Activated CD4-positive, alpha-beta T cell treated with anti-CD3 and anti-CD28 coated beads for 24 hours (primary cell): Measurements from ENCODE around the gene TRIM2.

Experiments
- DNase-seq, 2 donors: peaks; one replicate each; pipeline ENCODE4 v3.0.0-alpha.2; 2020; ENCODE audit warnings: low read depth in 2 of 2

The TRIM2 gene

DNA sequence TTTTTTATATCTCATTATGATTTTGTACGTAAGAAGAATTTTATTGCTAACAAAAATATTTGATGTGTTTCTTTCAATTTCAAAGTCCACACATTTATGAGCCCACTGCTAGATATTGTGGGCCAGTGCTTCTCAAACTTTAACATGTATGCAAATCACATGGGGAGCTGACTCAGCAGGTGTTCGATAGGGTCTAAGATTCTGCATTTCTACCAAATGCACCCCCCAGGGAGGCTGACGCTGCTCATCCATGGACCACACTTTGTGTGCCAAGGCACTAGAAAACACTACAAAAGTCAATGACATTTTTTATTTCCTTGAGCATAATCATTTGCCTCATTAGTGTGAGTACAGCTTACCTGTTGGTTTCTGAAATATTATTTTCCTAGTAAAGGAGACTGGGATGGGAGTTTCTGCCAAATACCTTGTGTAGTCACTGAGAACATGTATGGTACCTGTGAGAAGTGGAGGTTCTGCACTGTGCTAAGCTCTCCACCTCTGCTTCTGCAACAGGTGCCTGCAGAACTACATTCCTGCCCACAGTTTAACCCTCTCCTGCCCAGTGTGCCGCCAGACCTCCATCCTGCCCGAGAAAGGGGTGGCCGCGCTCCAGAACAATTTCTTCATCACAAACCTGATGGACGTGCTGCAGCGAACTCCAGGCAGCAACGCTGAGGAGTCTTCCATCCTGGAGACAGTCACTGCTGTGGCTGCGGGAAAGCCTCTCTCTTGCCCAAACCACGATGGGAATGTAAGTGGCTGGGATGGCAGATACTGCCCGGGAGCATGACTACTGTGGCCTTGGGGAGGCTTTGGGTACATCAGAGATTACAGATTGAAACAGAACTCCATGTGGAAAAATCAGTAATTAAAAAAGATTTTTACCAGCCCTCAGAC, 71.4 kb downstream of the TRIM2 start:
- no peak for DNase-seq

DNA sequence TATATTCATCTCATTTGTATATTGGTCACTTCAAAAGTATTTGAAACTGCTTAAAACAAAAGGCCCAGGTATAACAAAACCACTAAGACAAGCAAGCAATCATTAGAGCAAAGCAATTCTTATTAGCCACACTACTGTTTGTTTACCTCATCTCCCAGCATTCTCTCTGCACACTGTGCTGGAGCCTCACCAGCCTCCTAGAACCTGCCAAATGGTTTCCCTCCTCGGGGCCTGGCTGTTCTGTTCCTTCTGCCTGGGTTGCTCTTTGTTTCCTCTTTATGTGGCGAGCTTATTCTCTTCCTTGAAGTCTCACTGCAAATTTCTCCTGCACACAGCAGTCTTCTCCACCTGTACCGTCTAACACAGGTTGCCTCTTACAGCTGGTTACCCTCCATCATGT, 72.7 kb downstream of the TRIM2 start:
- DNase-seq, result no peak

DNA sequence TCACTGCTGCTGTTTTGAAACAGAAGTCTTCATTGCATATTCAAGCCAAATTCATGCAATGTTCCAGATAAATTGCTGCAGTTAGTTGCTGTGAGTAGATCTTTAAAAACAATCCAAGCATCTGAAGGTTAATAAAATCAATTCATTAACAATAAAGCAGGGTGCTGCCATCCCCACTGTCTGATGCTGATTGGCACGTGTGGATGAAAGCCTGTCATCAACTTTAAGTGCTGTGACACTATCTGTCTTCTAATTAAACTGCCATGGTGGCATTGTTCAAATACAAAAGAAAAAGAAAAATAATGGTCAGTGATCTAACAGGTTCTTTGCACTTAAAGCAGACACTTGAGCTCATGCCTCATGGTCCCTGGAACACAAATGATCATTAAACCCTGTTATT, 77.2 kb downstream of the TRIM2 start:
- no peak for DNase-seq

DNA sequence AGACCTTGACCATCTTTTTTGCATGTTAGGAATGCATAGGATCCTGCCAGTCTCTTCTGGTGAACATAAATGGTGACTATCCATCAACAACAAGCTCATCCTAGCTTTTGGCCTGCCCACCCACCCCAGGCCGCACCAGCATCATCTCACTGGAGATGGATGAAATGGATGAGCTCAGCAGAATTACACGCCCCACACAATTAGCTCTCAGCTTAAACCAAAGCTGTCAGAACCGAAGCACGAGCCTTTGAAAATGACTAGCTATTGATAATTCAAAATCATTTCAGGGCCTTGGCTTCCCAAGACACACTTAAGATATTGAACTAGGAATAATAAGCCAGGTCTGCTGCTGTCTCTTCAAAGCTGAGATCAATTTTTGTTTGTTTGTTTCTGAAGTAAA, 77.8 kb downstream of the TRIM2 start:
- DNase-seq, result no peak

DNA sequence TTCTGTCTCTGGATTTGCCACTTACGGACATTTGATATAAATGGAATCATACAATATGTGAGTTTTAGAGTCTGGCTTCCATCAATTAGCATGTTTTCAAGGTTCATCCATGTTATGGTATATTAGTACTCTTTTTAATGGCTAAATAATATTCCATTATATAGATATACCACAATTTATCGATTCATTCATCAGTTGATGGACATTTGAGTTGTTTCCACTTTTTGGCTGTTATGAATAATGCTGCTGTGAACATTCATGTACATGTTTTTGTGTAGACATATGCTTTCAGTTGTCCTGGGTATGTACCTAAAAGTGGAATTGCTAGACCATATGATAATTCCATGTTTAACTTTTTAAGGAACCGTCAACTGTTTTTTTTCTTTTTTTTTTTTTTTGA, 79.0 kb downstream of the TRIM2 start:
- DNase-seq, result no peak

DNA sequence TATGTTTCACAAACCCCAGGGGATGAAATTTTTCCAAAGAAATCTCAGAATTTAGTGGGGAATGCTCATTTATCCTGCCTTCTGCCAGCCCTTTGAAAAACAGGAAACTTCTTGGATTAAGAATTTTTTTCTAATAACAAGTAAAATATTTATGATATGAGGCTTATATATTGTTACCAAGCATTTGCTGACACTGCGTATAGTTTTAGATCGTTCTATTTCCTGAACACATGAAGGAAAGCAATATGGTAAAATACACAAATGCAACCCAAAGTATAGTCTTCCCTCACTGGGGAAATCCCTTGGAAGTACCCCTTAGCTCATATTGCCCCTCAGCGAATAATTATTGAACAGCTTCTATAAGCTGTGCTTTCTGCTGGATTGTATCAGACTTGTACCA, 85.9 kb downstream of the TRIM2 start:
- no peak for DNase-seq

DNA sequence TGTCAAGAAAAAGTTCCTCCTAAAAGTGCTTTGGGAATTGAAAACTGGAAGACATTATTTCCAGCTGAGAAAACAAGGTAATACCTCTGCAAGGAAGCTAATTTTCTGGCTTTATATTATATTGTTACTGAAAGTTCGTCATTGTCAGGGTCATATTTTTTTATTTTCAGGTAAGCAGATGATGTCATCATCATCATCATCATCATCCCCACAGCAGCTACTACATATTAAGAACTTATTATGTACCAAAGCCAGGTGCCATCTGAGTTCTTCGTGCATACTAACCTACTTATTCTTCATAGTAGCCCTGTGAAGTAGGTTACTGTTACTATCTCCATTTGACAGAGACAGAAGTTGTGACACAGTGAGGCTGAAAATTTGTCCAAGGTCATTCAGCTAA, 87.3 kb downstream of the TRIM2 start:
- DNase-seq, result no peak

DNA sequence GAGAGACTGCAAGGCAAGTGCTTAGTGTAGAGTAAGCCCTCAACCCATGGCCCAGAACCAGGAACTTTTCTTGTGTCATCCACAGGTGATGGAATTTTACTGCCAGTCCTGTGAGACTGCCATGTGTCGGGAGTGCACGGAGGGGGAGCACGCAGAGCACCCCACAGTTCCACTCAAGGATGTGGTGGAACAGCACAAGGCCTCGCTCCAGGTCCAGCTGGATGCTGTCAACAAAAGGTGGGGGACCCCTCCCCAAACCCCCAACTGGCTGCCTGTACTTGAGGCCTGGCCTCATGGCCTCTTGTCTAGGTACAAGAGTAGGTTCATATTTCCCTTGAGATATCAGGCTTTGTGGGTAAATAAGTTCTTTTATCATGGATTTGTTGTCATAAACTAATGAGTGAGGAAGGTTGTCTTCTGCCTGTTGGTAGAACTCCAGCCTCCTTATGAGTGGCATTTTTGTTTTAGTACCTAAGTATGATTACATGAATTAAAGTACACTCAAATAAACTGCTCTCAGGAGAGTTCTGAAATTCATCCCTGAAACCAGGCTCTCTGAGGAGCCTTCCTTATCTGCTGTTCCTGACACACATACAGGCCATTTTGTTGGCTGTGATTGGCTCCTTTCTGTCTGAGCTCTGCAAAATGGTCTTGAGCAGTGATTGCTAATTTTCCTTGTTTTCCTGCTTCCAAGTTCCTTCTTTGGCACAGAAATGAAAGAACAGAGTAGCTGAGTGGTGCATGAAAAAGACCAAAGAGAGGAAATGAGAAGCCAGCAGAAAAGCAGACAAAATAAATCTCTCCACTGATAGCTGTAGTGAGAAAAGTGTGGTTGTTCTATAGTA, 88.9 kb downstream of the TRIM2 start:
- no peak for DNase-seq

DNA sequence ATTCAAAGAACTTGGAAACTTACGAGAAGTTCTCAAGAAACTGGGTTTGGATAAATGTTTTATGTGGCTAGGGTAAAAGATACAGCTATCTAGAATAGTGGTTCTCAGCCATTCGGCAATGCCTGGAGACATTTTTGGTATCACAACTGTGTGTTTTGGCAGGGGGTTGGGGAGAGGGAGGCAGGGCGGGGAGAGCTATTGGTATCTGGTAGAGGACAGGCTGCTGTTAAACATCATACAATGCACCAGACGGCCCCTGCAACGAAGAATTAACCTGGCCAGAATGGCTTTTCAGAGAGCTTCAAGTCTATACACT, 89.5 kb downstream of the TRIM2 start:
- DNase-seq, result no peak

DNA sequence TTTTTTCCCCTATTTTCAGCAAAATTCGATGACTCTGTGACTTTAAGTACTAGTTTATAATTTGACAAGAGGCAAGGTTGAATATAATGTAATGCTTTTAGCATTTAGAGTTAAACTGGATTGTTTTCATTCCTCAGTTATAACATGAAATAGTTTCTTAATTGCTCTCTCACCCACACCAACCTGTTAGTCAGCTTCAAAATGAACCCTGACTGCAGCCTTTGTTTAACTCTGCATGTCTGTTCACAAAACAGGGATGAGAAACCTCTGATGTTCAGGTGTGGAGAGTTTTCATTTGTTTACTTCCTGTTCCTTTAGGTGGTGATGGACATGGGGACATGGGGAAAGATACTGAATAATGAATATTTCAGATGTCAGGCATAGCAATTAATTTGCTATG, 90.4 kb downstream of the TRIM2 start:
- no peak for DNase-seq

DNA sequence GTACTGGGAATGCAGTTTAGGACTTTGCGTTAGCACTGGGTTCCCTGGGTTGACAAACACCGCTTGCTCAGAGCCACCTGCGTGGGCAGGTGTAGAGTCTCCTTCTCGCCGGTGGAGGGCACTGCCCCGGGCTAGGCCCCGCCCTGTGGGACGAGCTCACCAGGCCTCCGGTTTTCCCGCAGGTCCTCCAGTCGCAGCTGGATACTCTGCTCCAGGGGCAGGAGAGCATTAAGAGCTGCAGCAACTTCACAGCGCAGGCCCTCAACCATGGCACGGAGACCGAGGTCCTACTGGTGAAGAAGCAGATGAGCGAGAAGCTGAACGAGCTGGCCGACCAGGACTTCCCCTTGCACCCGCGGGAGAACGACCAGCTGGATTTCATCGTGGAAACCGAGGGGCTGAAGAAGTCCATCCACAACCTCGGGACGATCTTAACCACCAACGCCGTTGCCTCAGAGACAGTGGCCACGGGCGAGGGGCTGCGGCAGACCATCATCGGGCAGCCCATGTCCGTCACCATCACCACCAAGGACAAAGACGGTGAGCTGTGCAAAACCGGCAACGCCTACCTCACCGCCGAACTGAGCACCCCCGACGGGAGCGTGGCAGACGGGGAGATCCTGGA, 91.0 kb downstream of the TRIM2 start:
- DNase-seq, result no peak

DNA sequence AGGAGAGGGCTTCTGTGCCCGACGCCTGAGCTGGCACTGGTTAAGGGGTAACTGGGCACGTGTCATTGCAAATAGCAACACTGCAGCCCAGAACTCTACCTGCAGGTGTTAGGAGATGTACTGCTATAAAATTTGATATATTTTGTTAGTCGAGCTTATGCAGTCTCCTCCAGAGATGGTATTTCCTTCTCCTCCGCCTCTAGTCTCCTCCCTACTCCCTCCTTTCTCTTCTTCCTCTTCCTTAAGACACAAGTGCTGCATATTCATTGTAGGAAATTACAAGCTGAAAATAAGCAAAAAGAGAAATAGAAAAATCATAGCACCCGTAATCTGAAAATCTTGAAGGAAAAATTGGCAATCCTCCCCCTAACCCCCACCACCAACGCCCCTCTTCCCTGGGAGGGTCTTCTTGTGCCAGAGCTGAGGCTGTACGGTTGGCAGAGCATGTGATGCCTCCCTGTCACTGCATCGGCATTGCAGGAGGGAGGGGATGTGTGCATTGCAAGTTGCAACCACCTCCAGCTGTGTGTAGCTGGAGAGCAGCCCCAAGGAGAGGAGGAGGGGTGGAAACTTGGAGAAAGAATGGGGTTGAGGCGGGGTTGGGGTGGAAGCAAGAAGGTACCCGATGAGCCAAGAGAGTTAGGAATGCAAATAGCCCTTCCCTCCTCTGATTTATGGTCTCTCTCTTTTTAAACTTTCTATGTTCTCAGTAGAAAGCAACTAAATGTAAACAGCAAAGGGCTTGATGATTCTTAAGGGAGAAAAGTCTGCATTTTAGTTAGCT, 92.0 kb downstream of the TRIM2 start:
- no peak for DNase-seq

DNA sequence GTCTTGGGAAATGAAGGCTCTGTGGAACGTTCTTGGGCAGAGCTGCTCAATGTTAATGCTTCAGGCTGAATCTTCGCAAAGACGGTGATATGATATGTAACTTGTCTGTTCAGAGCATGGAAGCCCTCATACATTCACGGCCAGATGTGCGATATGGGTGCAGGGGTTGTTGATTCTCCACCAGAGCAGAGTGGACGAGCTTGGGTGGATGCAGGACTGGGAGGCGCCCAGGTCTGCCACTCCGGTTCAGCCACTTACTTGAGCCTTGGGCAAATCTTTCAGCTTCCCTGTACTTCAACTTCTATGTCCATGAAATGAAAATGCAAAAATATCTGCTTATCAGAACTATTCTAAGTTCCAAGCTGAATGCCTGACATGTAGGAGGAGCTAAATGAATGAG, 92.9 kb downstream of the TRIM2 start:
- no peak for DNase-seq

DNA sequence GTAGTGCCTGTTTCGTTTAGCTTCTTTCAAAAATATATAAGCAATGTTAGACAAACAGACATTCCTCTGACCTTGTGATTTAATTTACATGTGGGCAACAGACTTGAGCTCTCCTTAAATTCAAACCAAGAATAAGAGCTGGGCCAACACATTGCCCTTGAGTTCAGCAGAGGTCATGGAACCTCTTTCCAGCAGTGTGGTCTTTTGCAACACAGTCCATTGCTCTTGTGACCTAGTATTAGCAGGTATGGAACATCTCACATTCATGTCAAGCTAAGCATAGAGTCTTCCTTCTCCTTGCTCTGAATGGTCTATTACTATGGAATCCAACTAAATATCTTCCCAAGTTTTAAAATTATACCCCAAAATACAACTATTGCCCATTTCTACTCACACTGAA, 106.5 kb downstream of the TRIM2 start:
- no peak for DNase-seq

DNA sequence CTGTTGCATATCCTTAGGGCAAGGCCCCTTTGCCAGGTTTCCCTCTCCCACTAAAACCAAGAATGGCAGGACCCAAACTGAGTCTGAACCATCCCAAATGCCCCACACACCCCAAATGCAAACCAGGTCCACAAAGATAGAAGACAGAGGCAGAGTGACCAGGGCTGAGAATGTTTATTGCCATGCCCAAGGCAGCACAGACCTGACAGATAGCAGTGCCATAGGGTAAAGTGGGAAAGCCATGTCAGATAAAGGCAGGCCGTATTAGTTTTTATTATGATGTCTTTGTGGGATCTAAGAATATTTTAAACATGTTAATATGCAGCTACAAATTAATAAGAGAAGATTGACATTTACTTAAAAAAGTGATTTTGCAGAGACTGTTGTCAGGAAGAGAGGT, 110.7 kb downstream of the TRIM2 start:
- DNase-seq, result no peak

DNA sequence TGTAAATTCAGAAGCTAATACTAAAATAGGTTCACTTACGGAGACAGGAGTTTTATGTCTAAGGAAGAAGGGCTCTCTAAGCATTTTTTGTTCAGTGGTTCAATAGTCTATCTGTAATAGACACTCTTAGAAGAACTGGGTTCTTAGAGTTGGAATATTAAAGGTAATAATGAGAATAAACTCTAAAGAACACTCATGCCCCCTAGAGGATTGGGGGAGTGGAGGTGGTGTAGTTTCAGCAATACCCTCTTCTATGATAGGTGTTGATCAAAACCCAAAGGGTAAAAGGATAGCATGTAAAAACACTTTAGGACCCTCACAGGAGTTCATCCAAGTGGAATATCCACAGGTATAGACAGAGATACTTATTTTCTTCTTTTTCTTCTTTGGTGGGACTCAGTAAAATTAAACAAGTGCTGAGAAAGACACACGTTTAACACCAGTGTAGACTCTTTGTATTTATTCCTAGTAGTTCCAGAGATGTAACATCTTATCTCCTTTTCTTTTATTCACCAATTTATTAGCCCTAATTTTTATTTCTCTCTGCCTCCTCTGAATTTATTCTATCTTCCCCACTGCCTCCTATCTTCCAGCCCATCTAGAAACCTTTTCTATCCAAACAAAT, 114.6 kb downstream of the TRIM2 start:
- DNase-seq, result no peak

DNA sequence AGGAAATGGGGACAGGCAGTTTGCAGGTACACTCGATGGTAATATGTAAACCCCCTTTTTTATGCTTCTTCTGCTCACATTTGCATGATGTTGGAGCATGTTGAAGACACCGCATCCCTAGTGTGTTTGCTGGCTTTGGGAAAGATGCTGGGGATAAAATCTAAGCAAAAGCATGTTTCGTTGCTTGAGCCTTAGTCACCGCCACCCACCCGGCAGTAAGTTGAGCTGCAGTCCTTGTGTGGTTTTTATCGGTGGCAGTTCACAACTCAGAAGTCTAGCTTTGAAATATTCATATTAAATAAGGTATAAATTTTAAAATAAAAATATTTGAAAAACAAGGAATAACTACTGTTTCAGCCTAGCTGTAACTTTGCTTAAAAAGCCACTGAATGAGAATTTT, 118.5 kb downstream of the TRIM2 start:
- no peak for DNase-seq

DNA sequence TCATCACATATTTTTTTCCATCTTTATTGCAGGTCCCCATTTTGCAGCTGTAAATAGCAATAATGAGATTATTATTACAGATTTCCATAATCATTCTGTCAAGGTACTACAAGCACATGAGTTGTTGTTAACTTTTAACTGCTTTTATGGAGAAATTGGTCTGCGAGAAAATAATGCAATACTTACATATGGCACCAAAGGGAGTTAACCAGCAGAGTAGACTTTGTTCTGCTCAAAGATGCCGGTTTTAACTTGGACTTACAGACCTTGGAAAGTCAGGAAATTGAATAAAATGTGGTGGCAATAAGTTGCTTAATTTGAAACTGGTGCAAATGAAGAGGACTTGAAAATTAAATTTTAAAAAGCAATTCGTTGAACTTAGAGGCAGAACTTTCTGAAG, 119.8 kb downstream of the TRIM2 start:
- no peak for DNase-seq

DNA sequence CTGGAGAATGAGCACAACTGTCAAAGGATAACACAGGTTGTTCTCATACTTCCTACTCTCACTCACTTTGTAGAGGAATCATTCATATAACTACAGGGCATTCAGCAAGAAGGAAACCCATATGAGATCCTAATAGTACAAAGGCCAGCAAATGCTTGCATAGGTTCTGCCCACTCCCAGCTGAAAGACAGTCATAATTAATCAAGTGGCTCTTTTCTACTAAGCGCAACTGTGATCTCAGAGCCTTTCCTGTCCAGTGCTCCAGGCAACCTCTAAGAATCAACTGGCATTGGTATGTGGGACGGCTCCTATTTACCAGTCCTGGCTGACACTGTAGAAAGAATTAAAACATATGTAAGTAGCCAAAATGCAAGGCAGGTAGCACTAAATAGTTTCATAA, 121.3 kb downstream of the TRIM2 start:
- DNase-seq, result no peak

DNA sequence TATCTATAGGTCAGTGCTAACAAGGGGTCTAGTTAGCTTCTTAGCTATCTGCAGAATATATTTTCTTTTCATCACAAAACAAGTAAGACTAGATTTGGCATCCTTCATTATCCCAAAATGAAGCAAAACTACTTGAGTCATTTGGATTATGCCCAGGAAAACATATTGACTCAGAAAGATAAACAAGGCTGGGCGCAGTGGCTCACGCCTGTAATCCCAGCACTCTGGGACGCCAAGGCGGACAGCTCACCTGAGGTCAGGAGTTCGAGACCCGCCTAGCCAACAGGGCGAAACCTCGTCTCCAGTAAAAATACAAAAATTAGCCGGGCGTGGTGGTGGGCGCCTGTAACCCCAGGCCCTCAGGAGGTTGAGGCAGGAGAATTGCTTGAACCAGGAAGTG, 122.3 kb downstream of the TRIM2 start:
- no peak for DNase-seq

DNA sequence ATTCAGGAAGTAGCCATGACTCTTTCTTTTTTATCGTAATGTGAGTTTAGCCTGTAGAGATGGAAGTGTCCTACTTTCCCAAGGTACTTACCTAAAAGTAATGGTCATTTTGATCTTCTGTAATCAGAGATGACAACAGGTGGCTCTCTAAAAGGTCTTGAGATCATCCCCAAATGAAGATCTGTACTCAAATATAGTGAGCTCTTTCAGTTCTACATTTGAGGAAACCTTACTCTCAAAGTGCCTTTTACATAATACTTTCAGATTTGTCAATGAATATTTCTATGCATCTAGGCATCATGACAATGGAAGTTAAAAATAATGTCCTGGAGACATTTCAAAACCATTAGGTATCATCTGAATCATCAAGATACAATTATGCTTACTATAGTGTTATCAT, 123.0 kb downstream of the TRIM2 start:
- DNase-seq, result no peak

DNA sequence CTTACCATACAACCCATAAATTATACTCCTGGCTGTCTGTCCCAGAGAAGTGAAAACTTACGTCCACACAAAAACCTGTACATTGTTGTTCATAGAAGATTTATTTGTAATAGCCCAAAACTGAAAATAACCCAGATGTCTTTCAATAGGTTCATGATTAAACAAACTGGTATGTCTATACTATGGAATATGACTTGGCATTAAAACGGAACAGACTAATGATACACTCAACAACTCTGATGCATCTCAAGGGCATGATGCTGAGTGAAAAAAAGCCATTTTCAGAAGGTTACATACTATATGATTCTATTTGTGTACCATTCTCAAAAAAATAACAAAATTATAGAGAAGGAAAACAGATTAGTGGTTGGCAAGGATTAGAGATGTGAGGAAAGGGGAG, 128.7 kb downstream of the TRIM2 start:
- no peak for DNase-seq
